Activated effector memory CD4-positive, alpha-beta T cell treated with Interleukin-2 at 50 U/mL for 16 hours (primary cell): ENCODE data around the gene MAGEB3.

ENCODE experiments used
- DNase-seq: peaks from one replicate; pipeline ENCODE4 v3.0.0-alpha.2; 2020

The MAGEB3 gene

DNA sequence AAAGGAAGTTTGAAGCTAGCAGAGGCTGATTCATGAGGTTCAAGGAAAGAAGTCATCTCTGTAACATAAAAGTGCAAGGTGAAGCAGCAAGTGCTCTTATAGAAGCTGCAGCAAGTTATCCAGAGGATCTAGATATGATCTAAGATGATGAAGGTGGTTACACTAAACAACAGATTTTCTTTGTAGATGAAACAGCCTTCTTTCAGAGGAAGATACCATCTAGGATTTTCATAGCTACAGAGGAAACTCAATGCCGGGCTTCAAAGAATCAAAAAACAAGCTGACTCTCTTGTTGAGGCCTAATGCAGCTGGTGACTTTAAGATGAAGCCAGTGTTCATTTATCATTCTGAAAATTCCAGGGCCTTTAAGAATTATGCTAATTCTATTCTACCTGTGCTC lies 50.0 kb downstream of the MAGEB3 start:
- no peak for DNase-seq

DNA sequence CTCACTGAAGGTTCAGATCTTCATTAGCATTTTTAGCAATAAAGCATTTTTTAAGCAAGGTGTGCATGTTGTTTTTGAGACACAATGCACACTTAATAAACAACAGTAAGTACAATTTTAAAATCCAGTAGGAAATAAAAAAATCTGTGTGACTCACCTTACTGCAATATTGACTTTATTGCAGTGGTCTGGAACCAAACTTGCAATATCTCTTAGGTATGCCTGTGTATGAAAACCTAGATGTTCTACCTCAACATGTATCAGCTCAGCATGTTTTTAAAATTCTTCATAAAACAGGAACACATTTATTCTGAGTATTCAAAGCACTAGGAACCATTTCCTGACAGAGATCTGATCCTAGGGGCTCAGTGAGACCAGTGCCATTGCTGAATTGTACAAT lies 52.1 kb downstream of the MAGEB3 start:
- DNase-seq = no peak

DNA sequence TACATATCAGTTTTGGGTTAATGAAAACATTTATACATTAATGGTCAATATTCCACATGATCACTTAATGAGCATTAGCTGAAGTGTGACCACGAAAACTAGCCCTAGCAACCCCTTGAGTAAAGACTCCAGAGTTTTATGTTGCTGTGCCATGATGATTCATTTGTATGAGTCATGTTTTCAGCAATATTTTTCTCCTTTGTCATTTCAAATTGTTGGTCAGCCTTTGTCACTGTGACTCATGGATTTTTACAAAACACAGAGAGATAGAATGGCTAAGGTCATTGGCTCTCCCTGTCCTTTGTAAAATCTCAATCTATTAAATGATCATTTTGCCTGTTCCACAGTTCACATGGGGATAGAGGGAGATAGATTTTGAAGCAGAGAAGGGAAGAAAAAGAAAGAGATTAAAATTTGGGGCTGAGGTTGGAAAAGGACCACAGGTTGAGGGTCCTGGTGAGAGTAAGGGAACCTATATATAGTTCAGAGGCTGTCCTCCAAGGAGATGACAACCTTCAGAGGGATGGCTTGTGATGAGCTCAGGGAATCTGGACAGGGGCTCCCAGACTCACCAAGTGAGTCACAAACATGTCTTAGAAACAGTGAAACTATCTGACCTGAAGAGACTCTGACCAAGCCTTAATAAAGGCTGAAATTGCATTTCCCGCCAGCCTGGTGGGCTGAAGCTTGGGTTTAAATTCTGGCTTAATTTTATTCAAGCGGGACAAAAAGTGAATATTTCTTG lies 53.2 kb downstream of the MAGEB3 start:
- DNase-seq = no peak
